HepG2 (cell line): ENCODE data around the gene ZFPM1. TPM values are rescaled to one million over a fixed set of nuclear protein-coding genes. Genes with fewer than 3 reads are reported as not detected.
A peak's percentile ranks its signal among the peaks of the same experiment; 100 is the strongest.

Source experiments
- CTCF ChIP-seq: sonication (generic); formaldehyde crosslinking; IDR thresholded peaks from 2 replicates; pipeline ENCODE4 v1.5.0; 2020; ENCODE audit warnings: mild to moderate bottlenecking, missing genetic modification reagents, moderate library complexity
- FLYWCH1 ChIP-seq: sonication (generic); formaldehyde crosslinking; IDR thresholded peaks from 2 replicates; pipeline ENCODE4 v1.8.1; 2023; ENCODE audit warnings: mild to moderate bottlenecking, missing genetic modification reagents
- FOXP4 ChIP-seq: sonication (generic); formaldehyde crosslinking; IDR thresholded peaks from 2 replicates; pipeline ENCODE4 v1.4.0; 2020; ENCODE audit warnings: missing genetic modification reagents
- GATA4 ChIP-seq: sonication (generic); IDR thresholded peaks from 2 replicates; pipeline ENCODE4 v1.6.1; 2016; ENCODE audit warnings: antibody characterized with exemption, low read depth, borderline replicate concordance
- MYPOP ChIP-seq: sonication (generic); formaldehyde crosslinking; IDR thresholded peaks from 2 replicates; pipeline ENCODE4 v1.8.1; 2023; ENCODE audit warnings: mild to moderate bottlenecking, moderate library complexity, missing genetic modification reagents
- SIX1 ChIP-seq: sonication (generic); formaldehyde crosslinking; IDR thresholded peaks from 2 replicates; pipeline ENCODE4 v1.4.0; 2020; ENCODE audit warnings: missing genetic modification reagents, borderline replicate concordance
- SSRP1 ChIP-seq: IDR thresholded peaks from 2 replicates; pipeline ENCODE4 v1.6.1; 2016; ENCODE audit warnings: control low read depth
- STAT5B ChIP-seq: sonication (generic); formaldehyde crosslinking; IDR thresholded peaks from 2 replicates; pipeline ENCODE4 v1.4.0; 2020; ENCODE audit warnings: missing genetic modification reagents
- TEAD2 ChIP-seq: sonication (generic); formaldehyde crosslinking; IDR thresholded peaks from 2 replicates; pipeline ENCODE4 v1.9.0; 2021; ENCODE audit warnings: missing genetic modification reagents
- TP53 ChIP-seq: sonication (generic); formaldehyde crosslinking; conservative IDR thresholded peaks from 2 replicates; pipeline ENCODE4 v1.4.0; 2020; ENCODE audit warnings: missing genetic modification reagents
- WIZ ChIP-seq: sonication (generic); formaldehyde crosslinking; IDR thresholded peaks from 2 replicates; pipeline ENCODE4 v1.5.1; 2020; ENCODE audit warnings: mild to moderate bottlenecking, missing genetic modification reagents
- YEATS4 ChIP-seq: sonication (generic); formaldehyde crosslinking; IDR thresholded peaks from 2 replicates; pipeline ENCODE4 v1.4.0; 2020; ENCODE audit warnings: missing genetic modification reagents, borderline replicate concordance
- ZBED4 ChIP-seq: sonication (generic); formaldehyde crosslinking; IDR thresholded peaks from 2 replicates; pipeline ENCODE4 v1.4.0; 2020; ENCODE audit warnings: missing genetic modification reagents, borderline replicate concordance
- ZFP36 ChIP-seq: fragments of 150-350 bp; IDR thresholded peaks from 2 replicates; pipeline ENCODE4 v1.6.1; 2018; ENCODE audit warnings: borderline replicate concordance, low read length, low read depth; ENCODE audit not compliant: partially characterized antibody
- ZNF138 ChIP-seq: sonication (generic); formaldehyde crosslinking; IDR thresholded peaks from 2 replicates; pipeline ENCODE4 v1.5.0; 2020; ENCODE audit warnings: mild to moderate bottlenecking, low read depth, missing genetic modification reagents
- ZNF143 ChIP-seq: sonication (generic); formaldehyde crosslinking; IDR thresholded peaks from 2 replicates; pipeline ENCODE4 v1.4.0; 2020; ENCODE audit warnings: missing genetic modification reagents
- ZNF24 ChIP-seq: fragments of 450-650 bp; IDR thresholded peaks from 2 replicates; pipeline ENCODE4 v1.6.1; 2017; ENCODE audit warnings: antibody characterized with exemption, mild to moderate bottlenecking
- ZNF44 ChIP-seq: sonication (generic); formaldehyde crosslinking; IDR thresholded peaks from 2 replicates; pipeline ENCODE4 v1.5.1; 2020; ENCODE audit warnings: mild to moderate bottlenecking, missing genetic modification reagents
- ZUFSP ChIP-seq: sonication (generic); formaldehyde crosslinking; IDR thresholded peaks from 2 replicates; pipeline ENCODE4 v1.9.0; 2021; ENCODE audit warnings: missing genetic modification reagents, mild to moderate bottlenecking, borderline replicate concordance
- polyA plus RNA-seq, 8 experiments: library from polyadenylated mRNA; depleted of rRNA in 3 of 8; stranded (reverse) in 7 of 8; unstranded in 1 of 8; fragments of >200 nt; fragmentation: Illumina TruSeq in 4 of 8; extraction: Trizol in 4 of 8; gene quantifications; 2 replicates each; pipeline versions ENCODE4 v1.2.1 to v1.2.3, GENCODE V29; 2011 to 2016; ENCODE audit warnings: low read depth in 4 of 8, missing spikeins in 1 of 8, mixed read lengths in 1 of 8; ENCODE audit not compliant: insufficient read depth in 1 of 8
- total RNA-seq, 5 experiments: library from RNA; depleted of rRNA; stranded (reverse); fragments of >200 nt; fragmentation: Illumina TruSeq; extraction: Trizol; gene quantifications; 2 replicates each; pipeline ENCODE4 v1.2.3, GENCODE V29; 2016; ENCODE audit warnings: low read depth in 1 of 5

The ZFPM1 gene
- total and polyA plus RNA-seq, 2 of the 13 experiments (the other 11 are each of a cell fraction or from before 2014, with no cell fraction given) = 1.3 to 3.8 TPM

GRCh38 chr16:88452482-88453216 lies 431 bp upstream of the ZFPM1 start (continued):
- TF ChIP-seq ZNF44 (peak; percentile 99), ZNF138 (peak; percentile 96), SSRP1 (CRISPR knock-in tag) (no peak), CTCF (CRISPR knock-in tag) (no peak), YEATS4 (peak; percentile 71; the same call in 1 of the 2 replicates), FLYWCH1 (CRISPR knock-in tag) (no peak), STAT5B (no peak; the same call in 1 of the 2 replicates), TEAD2 (CRISPR knock-in tag) (0 out of 2 replicates have a peak, but pooled peaks have one; percentile 50), FOXP4 (CRISPR knock-in tag) (no peak; the same call in 1 of the 2 replicates), ZBED4 (peak; percentile 59; the same call in 1 of the 2 replicates), WIZ (CRISPR knock-in tag) (no peak), MYPOP (CRISPR knock-in tag) (peak; percentile 89), TP53 (CRISPR knock-in tag) (0 out of 2 replicates have a peak, but pooled peaks have one; percentile 39), ZUFSP (no peak), SIX1 (CRISPR knock-in tag) (no peak), GATA4 (no peak), ZFP36 (no peak), ZNF24 (no peak), ZNF143 (CRISPR knock-in tag) (no peak; the same call in 1 of the 2 replicates)
